ENCODE results near the gene PPP6R2.

The PPP6R2 gene

GRCh38 chr22:50306753-50307749 lies 36.1 kb upstream of the PPP6R2 start, which contains the start of gene PLXNB2:
PLXNB2 (minus strand) TSS chr22:50307646; CDS start chr22:50290584, 17,062 bp downstream.
- no peak for DNase-seq

GRCh38 chr22:50307890-50308596 lies 35.1 kb upstream of the PPP6R2 start:
- DNase-seq, result no peak

DNA sequence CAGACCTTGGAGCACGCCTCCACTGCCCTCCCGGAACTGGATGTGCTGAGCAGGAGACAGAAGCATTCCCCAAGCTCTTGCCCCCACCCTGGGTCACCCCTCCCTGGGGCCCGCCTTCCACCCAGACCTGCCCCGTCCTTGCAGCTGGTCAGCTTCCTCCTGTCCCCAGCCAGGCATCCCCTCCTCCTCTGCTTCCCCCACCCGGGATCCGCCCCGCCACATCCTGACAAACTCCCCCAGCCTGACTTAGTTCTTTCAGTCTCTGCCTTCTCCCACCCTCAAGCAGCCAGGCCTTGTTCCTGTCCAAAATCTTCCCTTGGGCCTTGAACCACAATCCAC lies 34.6 kb upstream of the PPP6R2 start:
- no peak for DNase-seq

DNA sequence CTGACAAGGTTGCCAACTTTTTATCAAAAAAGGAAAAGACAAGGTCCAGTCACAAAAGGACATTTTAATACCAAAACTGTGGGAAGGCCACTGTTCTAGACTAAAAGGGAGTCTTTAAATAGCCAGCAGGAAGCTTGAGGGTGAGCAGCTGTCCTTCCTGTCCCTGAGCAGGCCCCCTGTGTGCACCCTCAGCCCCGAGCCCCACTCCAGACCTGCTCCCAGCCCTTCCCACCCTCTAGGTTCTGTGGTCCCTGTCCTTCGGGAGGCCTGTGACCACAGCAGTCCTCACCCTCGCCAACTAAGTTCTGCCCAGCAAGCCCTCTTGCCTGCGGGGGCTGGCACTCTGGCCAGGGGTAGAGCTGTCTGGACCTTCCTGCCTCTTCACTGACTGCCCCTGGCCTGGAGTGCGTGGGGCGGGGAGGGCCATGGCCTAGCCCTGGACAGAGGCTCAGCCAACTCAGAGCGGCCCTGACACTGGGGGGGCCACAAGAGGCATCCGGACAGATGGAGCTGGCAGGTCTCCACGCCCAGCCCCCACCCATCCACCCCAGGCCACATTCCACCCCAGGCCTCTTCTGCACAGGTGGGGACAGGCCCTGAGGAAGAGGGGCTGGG lies 34.0 kb upstream of the PPP6R2 start:
- no peak for DNase-seq

DNA sequence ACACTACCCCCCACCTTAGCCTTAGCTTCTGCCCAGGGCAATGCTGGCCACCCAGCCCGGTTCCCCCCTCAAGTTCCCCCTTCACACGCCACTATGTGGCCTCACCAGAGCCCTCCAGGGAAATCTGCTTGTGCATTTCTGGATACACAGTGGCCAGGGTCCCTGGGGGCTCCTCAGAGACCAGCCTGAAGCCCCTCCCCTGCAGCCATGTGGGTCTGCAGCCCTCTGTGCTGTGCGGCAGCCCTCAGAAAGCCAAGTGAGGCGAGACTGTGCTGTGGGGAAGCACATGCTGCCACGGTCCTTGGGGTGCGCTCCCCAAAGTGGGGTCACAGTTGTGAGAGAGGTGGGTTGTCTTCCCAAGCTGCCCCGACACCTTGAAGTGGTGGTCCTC lies 33.5 kb upstream of the PPP6R2 start:
- no peak for DNase-seq

DNA sequence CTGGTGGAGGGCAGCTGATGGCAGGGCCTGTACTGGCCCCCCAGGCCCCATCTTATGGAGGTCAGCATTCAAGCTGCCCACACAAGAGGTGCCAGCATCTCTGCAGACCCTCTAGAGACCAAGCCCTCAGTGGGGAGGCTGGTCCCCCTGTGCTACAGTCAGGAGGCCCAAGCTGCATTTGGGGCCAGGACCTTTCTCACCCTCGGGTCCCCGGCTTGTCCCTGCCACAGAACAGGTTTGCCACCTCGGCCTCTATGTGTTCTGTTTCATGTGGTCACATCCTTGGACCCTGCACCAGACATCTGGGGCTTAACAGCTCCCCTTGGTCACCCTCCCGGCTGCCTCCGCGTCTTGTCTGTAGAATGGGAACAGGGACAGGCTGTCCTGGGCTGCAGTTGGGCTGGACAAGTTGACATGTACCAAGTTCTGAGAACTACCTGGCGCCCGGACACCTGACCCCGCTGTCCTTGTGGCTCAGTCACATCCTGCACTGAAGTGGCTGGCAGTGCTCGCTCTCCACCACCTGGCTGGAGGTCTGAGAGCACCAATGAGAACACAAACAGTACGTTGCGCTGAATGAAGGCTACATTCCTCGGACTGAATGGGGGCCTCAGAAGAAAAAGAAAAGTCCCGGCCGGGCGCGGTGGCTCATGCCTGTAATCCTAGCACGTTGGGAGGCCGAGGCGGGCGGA lies 33.0 kb upstream of the PPP6R2 start:
- no peak for DNase-seq

GRCh38 chr22:50310949-50311444 lies 32.1 kb upstream of the PPP6R2 start:
- DNase-seq, result no peak

GRCh38 chr22:50311606-50312351 lies 31.3 kb upstream of the PPP6R2 start:
- DNase-seq, result no peak

DNA sequence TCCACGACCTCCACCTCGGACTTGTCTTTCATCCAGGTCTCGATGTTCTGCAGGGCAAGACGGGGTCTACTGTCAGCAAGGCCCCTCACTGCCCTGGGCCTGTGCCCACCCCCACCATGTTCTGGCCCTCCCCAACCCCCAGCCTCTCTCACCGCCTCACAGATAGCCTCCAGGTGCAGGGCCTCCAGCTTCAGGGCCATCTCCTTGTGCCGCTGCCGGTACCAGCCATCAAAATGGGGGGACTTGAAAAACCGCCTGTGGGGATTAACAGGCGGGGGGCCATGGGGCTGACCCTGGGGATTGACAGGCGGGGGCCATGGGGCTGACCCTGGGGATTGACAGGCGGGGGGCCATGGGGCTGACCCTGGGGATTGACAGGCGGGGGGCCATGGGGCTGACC lies 30.8 kb upstream of the PPP6R2 start:
- DNase-seq, result no peak

DNA sequence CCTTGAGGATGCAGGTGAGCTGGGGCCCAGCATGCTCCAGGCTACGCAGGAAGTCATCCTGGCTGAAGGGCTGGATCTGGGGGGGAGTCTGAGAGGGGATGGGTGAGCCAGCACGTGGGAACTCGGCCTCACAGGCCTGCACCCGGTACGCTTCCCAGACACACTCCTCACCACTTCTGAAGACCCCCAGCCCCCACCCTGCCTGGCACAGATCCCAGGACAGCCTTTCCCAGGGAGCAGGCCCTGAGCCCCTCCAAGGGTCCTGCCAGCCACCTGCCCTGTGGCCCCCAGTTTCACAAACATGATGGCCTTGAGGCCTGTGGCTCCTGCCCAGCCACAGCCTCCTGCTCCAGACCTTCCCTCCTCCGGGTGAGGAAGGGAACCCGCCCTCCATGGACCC lies 30.1 kb upstream of the PPP6R2 start:
- DNase-seq, result no peak

DNA sequence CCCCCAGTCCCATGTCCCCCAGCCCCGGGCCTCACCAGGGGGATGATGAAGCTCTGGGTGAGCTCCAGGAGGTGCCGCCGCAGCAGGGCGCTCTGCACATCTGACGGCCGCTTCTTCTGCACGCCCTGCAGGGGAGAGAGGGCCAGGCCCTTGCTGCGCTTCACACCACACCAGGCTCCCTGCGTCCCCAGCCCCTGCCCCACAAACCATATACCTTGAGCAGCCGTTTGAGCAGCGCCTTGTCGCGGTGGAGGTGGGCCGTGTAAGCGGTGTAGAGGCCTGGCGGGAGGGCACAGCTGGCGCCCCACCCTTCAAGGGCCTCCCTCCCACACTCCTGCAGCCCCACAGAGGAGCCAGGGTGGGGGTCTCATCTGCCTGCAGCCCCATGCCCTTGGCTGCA lies 29.5 kb upstream of the PPP6R2 start:
- DNase-seq, result no peak

DNA sequence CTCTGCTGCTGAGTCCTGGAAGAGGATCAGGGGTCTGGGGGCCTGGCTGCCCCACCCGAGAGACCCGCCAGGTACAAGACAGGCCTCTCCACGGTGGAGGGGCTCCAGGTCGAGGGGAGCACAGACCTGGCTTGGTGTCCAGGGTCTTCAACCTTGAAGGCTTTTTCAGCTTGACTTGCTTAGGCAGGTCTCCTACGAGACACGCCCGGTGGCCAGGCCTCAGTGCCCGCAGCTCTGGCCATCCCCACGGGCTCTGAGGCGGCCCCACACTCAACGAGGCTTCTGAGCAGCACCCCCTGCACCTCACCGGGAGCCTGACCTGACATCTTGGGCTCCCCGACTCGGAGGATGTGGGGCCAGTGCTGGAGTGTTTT lies 29.1 kb upstream of the PPP6R2 start:
- no peak for DNase-seq

DNA sequence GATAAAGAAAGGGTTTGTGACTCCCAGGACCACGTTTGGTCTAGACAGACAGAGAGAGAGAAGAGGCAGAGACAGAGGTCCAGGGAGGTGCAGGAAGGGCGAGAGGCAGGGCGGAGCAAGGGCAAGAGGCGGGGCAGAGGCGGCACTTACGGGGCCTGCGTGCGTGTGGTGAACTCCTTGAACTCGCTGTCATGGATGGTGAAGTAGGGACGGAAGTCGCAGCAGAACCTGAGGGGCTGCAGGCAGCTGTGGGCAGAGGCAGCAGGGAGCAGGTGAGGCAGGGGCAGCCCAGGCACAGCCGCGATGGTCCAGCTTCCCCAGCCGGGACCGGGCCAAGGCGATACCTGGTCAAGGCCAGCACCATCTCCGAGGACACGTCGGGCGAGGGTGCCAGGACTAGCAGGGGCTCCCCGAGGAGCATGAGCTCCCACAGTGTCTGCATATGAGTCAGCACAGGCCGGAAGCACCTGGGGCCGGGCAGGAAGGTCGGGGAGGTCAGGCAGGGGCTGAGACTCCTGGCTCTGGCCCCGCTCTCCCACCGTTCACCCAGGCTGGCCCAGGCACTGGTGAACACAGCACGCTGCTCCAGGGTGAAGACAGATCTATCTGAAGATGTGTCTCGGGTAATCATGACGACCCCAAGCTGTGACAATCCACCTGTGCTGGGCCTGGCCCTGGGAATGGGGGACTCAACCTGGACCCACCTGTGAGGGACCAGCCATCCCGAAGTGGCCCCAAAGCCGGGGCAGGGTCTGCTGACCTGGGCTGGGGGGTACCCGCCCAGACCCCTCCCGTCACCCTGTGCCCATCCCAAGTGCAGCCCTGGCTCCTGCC lies 28.5 kb upstream of the PPP6R2 start:
- peak; percentile 56 for DNase-seq

DNA sequence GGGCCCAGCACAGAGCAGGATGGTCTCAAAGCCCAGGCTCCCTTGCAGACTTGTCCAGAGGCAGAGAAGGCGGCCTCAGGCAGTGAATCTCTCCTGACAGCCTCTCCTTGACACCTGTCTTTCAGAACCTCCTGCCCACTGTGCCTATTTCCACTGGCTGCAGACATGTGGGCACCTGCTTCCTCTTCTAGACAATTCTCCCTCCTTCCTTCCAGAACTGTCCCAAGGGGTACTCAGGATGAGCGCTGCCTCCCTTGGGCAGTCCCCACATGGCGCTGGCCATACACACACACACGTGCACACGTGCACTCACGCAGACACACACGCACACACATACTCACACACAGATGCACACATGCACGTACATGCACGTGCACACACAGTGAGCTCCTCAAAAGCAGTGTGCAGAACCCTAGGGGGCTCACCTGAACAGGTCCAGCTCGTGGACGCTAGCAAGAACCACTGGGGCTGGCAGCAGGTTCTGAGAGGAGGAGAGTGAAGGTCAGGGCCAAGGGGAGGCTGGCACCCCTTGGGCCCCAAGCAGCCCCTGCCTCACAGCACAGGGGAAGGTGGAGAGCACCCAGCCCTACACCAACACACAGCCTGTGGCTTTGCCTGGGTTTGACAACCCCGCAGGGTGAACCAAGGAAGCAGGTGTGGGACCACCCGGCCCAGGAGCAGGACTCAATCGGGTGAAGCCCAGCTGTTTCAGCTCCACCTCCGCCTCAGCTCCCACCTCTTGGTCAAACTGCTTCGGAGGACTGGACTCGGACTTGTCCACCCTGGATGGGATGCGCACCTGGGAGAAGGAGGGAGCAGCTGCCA lies 27.6 kb upstream of the PPP6R2 start:
- DNase-seq, result no peak

GRCh38 chr22:50316114-50317065 lies 26.7 kb upstream of the PPP6R2 start:
- DNase-seq, result no peak

GRCh38 chr22:50317178-50317577 lies 25.9 kb upstream of the PPP6R2 start:
- DNase-seq, result no peak

DNA sequence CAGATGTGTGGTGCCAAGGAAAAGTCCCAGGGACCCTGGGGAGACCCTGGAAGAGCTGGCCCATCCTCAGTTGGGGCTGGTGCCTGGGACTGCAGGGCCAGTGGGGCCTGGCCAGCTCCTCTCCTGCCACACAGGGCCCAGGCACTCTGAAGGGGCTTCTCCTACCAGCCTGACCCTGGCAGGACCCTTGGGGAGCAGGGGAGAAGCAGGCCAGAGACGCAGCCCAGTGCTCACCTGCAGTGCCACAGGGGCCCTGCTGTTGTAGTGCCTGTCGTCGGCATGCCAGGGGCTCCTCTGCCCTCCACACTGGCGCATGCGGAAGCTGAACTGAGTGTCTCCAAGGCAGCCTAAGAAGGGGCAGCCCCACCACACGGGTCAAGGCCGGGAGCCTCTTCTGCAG lies 25.5 kb upstream of the PPP6R2 start:
- no peak for DNase-seq

GRCh38 chr22:50318356-50318697 lies 24.8 kb upstream of the PPP6R2 start:
- DNase-seq, result no peak

DNA sequence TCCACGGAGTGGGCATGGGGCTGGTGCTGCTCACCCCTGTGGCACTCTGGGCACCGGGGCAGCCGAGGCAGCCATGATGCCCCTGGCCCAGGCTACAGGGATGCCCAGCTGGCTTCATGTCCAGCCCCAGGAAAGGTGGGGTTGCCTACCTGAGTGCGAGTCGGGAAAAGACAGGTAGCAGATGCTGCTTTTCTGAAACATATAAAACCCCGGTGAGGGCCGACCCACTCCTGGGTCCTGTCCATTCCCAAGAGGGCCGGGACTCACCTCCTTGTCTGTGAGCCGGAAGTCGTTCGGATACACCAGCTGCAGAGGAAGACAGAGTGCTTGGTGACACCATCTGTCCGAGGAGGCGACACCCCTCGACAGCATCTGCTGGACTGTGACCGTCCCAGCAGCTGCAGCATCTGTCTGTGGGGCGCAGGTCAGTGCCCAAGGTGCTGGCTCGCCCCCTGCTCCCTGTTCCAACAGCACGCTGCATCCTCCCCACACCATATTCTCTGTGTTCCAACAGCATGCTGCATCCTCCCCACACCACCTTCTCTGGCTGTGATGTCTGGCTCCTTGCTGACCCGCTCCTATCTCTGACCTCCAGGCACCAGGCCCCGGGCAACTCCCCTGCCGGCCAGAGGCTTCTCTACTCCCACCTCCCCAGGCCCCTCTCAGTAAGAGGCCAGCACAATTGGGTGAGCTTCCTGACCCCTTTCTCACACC lies 24.3 kb upstream of the PPP6R2 start:
- no peak for DNase-seq

Measured in activated T-cell treated with anti-CD3 and anti-CD28 coated beads for 4 hours (primary cell).